RWPE2 (cell line): Measurements from ENCODE around the gene ABTB2.

Experiments used
- ATAC-seq: fragments of 200-7000 bp; cut with Tn5 transposase; 3 replicates; pipeline ENCODE4 v1.9.1; 2021; ENCODE audit warnings: low read depth
- DNase-seq: peaks from one replicate; pipeline ENCODE4 v3.0.0-alpha.2; 2020; ENCODE audit warnings: low spot score
- H3K27ac ChIP-seq: fragments of 450-650 bp; 2 replicates; pipeline ENCODE4 v1.5.1; 2017; ENCODE audit warnings: mild to moderate bottlenecking; ENCODE audit not compliant: poor library complexity, severe bottlenecking
- H3K27me3 ChIP-seq: fragments of 250-450 bp; sonication (Bioruptor Pico); 2 replicates; pipeline ENCODE4 v1.5.1; 2021; ENCODE audit warnings: mild to moderate bottlenecking, moderate library complexity; ENCODE audit not compliant: insufficient read depth, poor library complexity, severe bottlenecking
- H3K36me3 ChIP-seq: fragments of 250-450 bp; sonication (Bioruptor Pico); 2 replicates; pipeline ENCODE4 v1.5.1; 2020; ENCODE audit warnings: low read depth, mild to moderate bottlenecking, moderate library complexity
- H3K4me1 ChIP-seq: fragments of 250-450 bp; sonication (Bioruptor Pico); 2 replicates; pipeline ENCODE4 v1.5.1; 2021; ENCODE audit warnings: mild to moderate bottlenecking, moderate library complexity; ENCODE audit not compliant: insufficient read depth, poor library complexity, severe bottlenecking
- H3K4me3 ChIP-seq: fragments of 250-450 bp; sonication (Bioruptor Pico); 2 replicates; pipeline ENCODE4 v1.5.1; 2021; ENCODE audit warnings: mild to moderate bottlenecking, moderate library complexity; ENCODE audit not compliant: severe bottlenecking
- H3K9me3 ChIP-seq: fragments of 250-450 bp; sonication (Bioruptor Pico); 2 replicates; pipeline ENCODE4 v1.5.1; 2021; ENCODE audit warnings: mild to moderate bottlenecking, moderate library complexity; ENCODE audit not compliant: severe bottlenecking
- CTCF ChIP-seq: fragments of 450-650 bp; IDR thresholded peaks from one replicate; pipeline ENCODE4 v1.5.1; 2017; ENCODE audit warnings: mild to moderate bottlenecking, moderate library complexity; ENCODE audit not compliant: poor library complexity, severe bottlenecking

ABTB2 gene

GRCh38 chr11:34262531-34263081, 95.2 kb downstream of the ABTB2 start:
- Histone ChIP-seq H3K4me3 (no peak overlapping the region), H3K36me3 (no peaks in the 10 kb centered on the region), H3K9me3 (no peaks in the 10 kb centered on the region), H3K4me1 (peaks cover 25% of the 10 kb centered on the region), H3K27me3 (no peaks in the 10 kb centered on the region), H3K27ac (no peak overlapping the region)
- no peak for DNase-seq
- no peak for TF ChIP-seq CTCF
- ATAC-seq: no peak

- no peaks in the 10 kb centered on the region for H3K27me3 ChIP-seq
- ATAC-seq (no peak), DNase-seq (no peak)
- H3K4me1 ChIP-seq: peaks cover 25% of the 10 kb centered on the region
- H3K9me3 ChIP-seq: no peaks in the 10 kb centered on the region
- no peak overlapping the region for H3K27ac ChIP-seq
- TF ChIP-seq CTCF: no peak
- no peak overlapping the region for H3K4me3 ChIP-seq
- H3K36me3 ChIP-seq: no peaks in the 10 kb centered on the region
Observed at GRCh38 chr11:34261820-34262219, 96.0 kb downstream of the ABTB2 start.

GRCh38 chr11:34261095-34261494, 96.7 kb downstream of the ABTB2 start:
- peaks cover 19% of the 10 kb centered on the region for H3K4me1 ChIP-seq
- H3K27ac ChIP-seq: no peak overlapping the region
- H3K36me3 ChIP-seq: no peaks in the 10 kb centered on the region
- no peak for TF ChIP-seq CTCF
- H3K9me3 ChIP-seq: no peaks in the 10 kb centered on the region
- H3K27me3 ChIP-seq: no peaks in the 10 kb centered on the region
- no peak for DNase-seq
- no peak for ATAC-seq
- no peak overlapping the region for H3K4me3 ChIP-seq

- H3K36me3 ChIP-seq: no peaks in the 10 kb centered on the region
- ATAC-seq: no peak
- H3K27me3 ChIP-seq: no peaks in the 10 kb centered on the region
- peaks cover 19% of the 10 kb centered on the region for H3K4me1 ChIP-seq
- DNase-seq: no peak
- H3K27ac ChIP-seq: no peak overlapping the region
- no peak overlapping the region for H3K4me3 ChIP-seq
- H3K9me3 ChIP-seq: no peaks in the 10 kb centered on the region
- TF ChIP-seq CTCF: no peak
Observed at GRCh38 chr11:34260072-34260575, 97.7 kb downstream of the ABTB2 start.

- H3K4me3 ChIP-seq: no peak overlapping the region
- no peaks in the 10 kb centered on the region for H3K27me3 ChIP-seq
- TF ChIP-seq CTCF: no peak
- no peak overlapping the region for H3K27ac ChIP-seq
- no peak for ATAC-seq
- peaks cover 19% of the 10 kb centered on the region for H3K4me1 ChIP-seq
- no peak for DNase-seq
- H3K9me3 ChIP-seq: no peaks in the 10 kb centered on the region
- no peaks in the 10 kb centered on the region for H3K36me3 ChIP-seq
Observed at GRCh38 chr11:34259087-34259486, 98.7 kb downstream of the ABTB2 start.
